ENCODE measurements around the gene ASB5. TPM values are rescaled to one million over a fixed set of nuclear protein-coding genes. Genes with fewer than 3 reads are reported as not detected.

Gene ASB5
- total and polyA plus RNA-seq, 4 donors, result 0.35 to 1.7 (median 0.44) TPM; not detected in 1

GRCh38 chr4:176209535-176209934 is 59.5 kb downstream of the ASB5 start:
- Histone ChIP-seq H3K4me1 (ENCODE audit: control insufficient read depth, insufficient read depth, low read length) (no peaks in the 10 kb centered on the region), H3K4me3 (ENCODE audit: low read depth, low read length) (no peak overlapping the region), H3K27ac (ENCODE audit: low read depth, low read length) (no peak overlapping the region), H3K27me3 (ENCODE audit: control insufficient read depth, insufficient read depth, low read length) (no peaks in the 10 kb centered on the region), H3K36me3 (ENCODE audit: control insufficient read depth, insufficient read depth, low read length) (no peaks in the 10 kb centered on the region), H3K9me3 (ENCODE audit: control insufficient read depth, insufficient read depth, low read length) (no peaks in the 10 kb centered on the region)
- 93% methylated on average over 2 of the region's 4 CpGs for WGBS (ENCODE audit: insufficient coverage)
- no peak for DNase-seq (ENCODE audit: low read depth in 4 of 6, low spot score in 6 of 6)

- Histone ChIP-seq H3K27me3 (ENCODE audit: control insufficient read depth, insufficient read depth, low read length) (no peaks in the 10 kb centered on the region), H3K36me3 (ENCODE audit: control insufficient read depth, insufficient read depth, low read length) (no peaks in the 10 kb centered on the region), H3K9me3 (ENCODE audit: control insufficient read depth, insufficient read depth, low read length) (no peaks in the 10 kb centered on the region), H3K4me1 (ENCODE audit: control insufficient read depth, insufficient read depth, low read length) (no peaks in the 10 kb centered on the region), H3K4me3 (ENCODE audit: low read depth, low read length) (no peak overlapping the region), H3K27ac (ENCODE audit: low read depth, low read length) (no peak overlapping the region)
- WGBS (ENCODE audit: insufficient coverage), result no CpG with 5 or more reads among the region's 5 CpGs
- peak in 1 of 6 donors; percentile 25 for DNase-seq (ENCODE audit: low read depth in 4 of 6, low spot score in 6 of 6)
These were observed 61.2 kb downstream of the ASB5 start for GRCh38 chr4:176207839-176208238.

- Histone ChIP-seq H3K4me1 (ENCODE audit: control insufficient read depth, insufficient read depth, low read length) (no peaks in the 10 kb centered on the region), H3K36me3 (ENCODE audit: control insufficient read depth, insufficient read depth, low read length) (no peaks in the 10 kb centered on the region), H3K9me3 (ENCODE audit: control insufficient read depth, insufficient read depth, low read length) (no peaks in the 10 kb centered on the region), H3K27me3 (ENCODE audit: control insufficient read depth, insufficient read depth, low read length) (no peaks in the 10 kb centered on the region), H3K27ac (ENCODE audit: low read depth, low read length) (no peak overlapping the region), H3K4me3 (ENCODE audit: low read depth, low read length) (no peak overlapping the region)
- no CpG with 5 or more reads among the region's 4 CpGs for WGBS (ENCODE audit: insufficient coverage)
- DNase-seq (ENCODE audit: low read depth in 4 of 6, low spot score in 6 of 6), result no peak
These were observed 63.7 kb downstream of the ASB5 start for GRCh38 chr4:176205299-176205698.

GRCh38 chr4:176198316-176198903 is 70.6 kb downstream of the ASB5 start:
- no peak for DNase-seq (ENCODE audit: low read depth in 4 of 6, low spot score in 6 of 6)
- Histone ChIP-seq H3K27me3 (ENCODE audit: control insufficient read depth, insufficient read depth, low read length) (no peaks in the 10 kb centered on the region), H3K9me3 (ENCODE audit: control insufficient read depth, insufficient read depth, low read length) (no peaks in the 10 kb centered on the region), H3K27ac (ENCODE audit: low read depth, low read length) (no peak overlapping the region), H3K4me1 (ENCODE audit: control insufficient read depth, insufficient read depth, low read length) (peaks cover 9% of the 10 kb centered on the region), H3K36me3 (ENCODE audit: control insufficient read depth, insufficient read depth, low read length) (no peaks in the 10 kb centered on the region), H3K4me3 (ENCODE audit: low read depth, low read length) (no peak overlapping the region)
- WGBS (ENCODE audit: insufficient coverage), result 69% methylated on average over 5 of the region's 8 CpGs

- Histone ChIP-seq H3K36me3 (ENCODE audit: control insufficient read depth, insufficient read depth, low read length) (no peaks in the 10 kb centered on the region), H3K27ac (ENCODE audit: low read depth, low read length) (peak within 1 kb of the TSS; percentile 72), H3K9me3 (ENCODE audit: control insufficient read depth, insufficient read depth, low read length) (no peaks in the 10 kb centered on the region), H3K27me3 (ENCODE audit: control insufficient read depth, insufficient read depth, low read length) (no peaks in the 10 kb centered on the region), H3K4me3 (ENCODE audit: low read depth, low read length) (peak within 1 kb of the TSS; percentile 74), H3K4me1 (ENCODE audit: control insufficient read depth, insufficient read depth, low read length) (peaks cover 9% of the 10 kb centered on the region)
- DNase-seq (ENCODE audit: low read depth in 4 of 6, low spot score in 6 of 6), result peak; percentile 80 to 98 (median 86)
- under 1% methylated on average over 41 of the region's 45 CpGs for WGBS (ENCODE audit: insufficient coverage)
These were observed 73.6 kb downstream of the ASB5 start, which contains the start of gene SPATA4 for GRCh38 chr4:176195184-176195978. TSS of gene SPATA4 (minus strand) at chr4:176195585. CDS start at chr4:176195562, 23 bp downstream.

GRCh38 chr4:176193938-176194337 is 75.1 kb downstream of the ASB5 start:
- H3K4me3 ChIP-seq (ENCODE audit: low read depth, low read length), result no peak overlapping the region
- no peaks in the 10 kb centered on the region for H3K27me3 ChIP-seq (ENCODE audit: control insufficient read depth, insufficient read depth, low read length)
- 100% methylated on average over 1 of the region's 3 CpGs for WGBS (ENCODE audit: insufficient coverage)
- no peaks in the 10 kb centered on the region for H3K9me3 ChIP-seq (ENCODE audit: control insufficient read depth, insufficient read depth, low read length)
- no peak overlapping the region for H3K27ac ChIP-seq (ENCODE audit: low read depth, low read length)
- DNase-seq (ENCODE audit: low read depth in 4 of 6, low spot score in 6 of 6), result no peak
- H3K36me3 ChIP-seq (ENCODE audit: control insufficient read depth, insufficient read depth, low read length), result no peaks in the 10 kb centered on the region
- H3K4me1 ChIP-seq (ENCODE audit: control insufficient read depth, insufficient read depth, low read length), result peaks cover 9% of the 10 kb centered on the region

- Histone ChIP-seq H3K27ac (ENCODE audit: low read depth, low read length) (no peak overlapping the region), H3K4me1 (ENCODE audit: control insufficient read depth, insufficient read depth, low read length) (peaks cover 9% of the 10 kb centered on the region), H3K27me3 (ENCODE audit: control insufficient read depth, insufficient read depth, low read length) (no peaks in the 10 kb centered on the region), H3K36me3 (ENCODE audit: control insufficient read depth, insufficient read depth, low read length) (no peaks in the 10 kb centered on the region), H3K4me3 (ENCODE audit: low read depth, low read length) (no peak overlapping the region), H3K9me3 (ENCODE audit: control insufficient read depth, insufficient read depth, low read length) (no peaks in the 10 kb centered on the region)
- DNase-seq (ENCODE audit: low read depth in 4 of 6, low spot score in 6 of 6), result no peak
- WGBS (ENCODE audit: insufficient coverage), result no CpG with 5 or more reads among the region's 4 CpGs
These were observed 75.9 kb downstream of the ASB5 start for GRCh38 chr4:176193126-176193525.

- Histone ChIP-seq H3K9me3 (ENCODE audit: control insufficient read depth, insufficient read depth, low read length) (no peaks in the 10 kb centered on the region), H3K36me3 (ENCODE audit: control insufficient read depth, insufficient read depth, low read length) (no peaks in the 10 kb centered on the region), H3K4me3 (ENCODE audit: low read depth, low read length) (no peak overlapping the region), H3K4me1 (ENCODE audit: control insufficient read depth, insufficient read depth, low read length) (peaks cover 9% of the 10 kb centered on the region), H3K27ac (ENCODE audit: low read depth, low read length) (no peak overlapping the region), H3K27me3 (ENCODE audit: control insufficient read depth, insufficient read depth, low read length) (no peaks in the 10 kb centered on the region)
- WGBS (ENCODE audit: insufficient coverage), result no CpG with 5 or more reads among the region's 1 CpG
- peak in 5 of 6 donors; percentile 4 to 83 (median 19) for DNase-seq (ENCODE audit: low read depth in 4 of 6, low spot score in 6 of 6)
These were observed 77.0 kb downstream of the ASB5 start for GRCh38 chr4:176191974-176192373.

- WGBS (ENCODE audit: insufficient coverage), result 80% methylated on average over 1 of the region's 11 CpGs
- H3K27ac ChIP-seq (ENCODE audit: low read depth, low read length), result no peak overlapping the region
- DNase-seq (ENCODE audit: low read depth in 4 of 6, low spot score in 6 of 6), result no peak
- H3K4me3 ChIP-seq (ENCODE audit: low read depth, low read length), result no peak overlapping the region
- H3K36me3 ChIP-seq (ENCODE audit: control insufficient read depth, insufficient read depth, low read length), result no peaks in the 10 kb centered on the region
- H3K9me3 ChIP-seq (ENCODE audit: control insufficient read depth, insufficient read depth, low read length), result no peaks in the 10 kb centered on the region
- no peaks in the 10 kb centered on the region for H3K27me3 ChIP-seq (ENCODE audit: control insufficient read depth, insufficient read depth, low read length)
- H3K4me1 ChIP-seq (ENCODE audit: control insufficient read depth, insufficient read depth, low read length), result peaks cover 5% of the 10 kb centered on the region
These were observed 78.9 kb downstream of the ASB5 start for GRCh38 chr4:176189891-176190795.

All from spinal cord (tissue), 10 donors.